ENCODE data around the gene C4orf50.

- no peak for TF ChIP-seq POLR2AphosphoS5 (IDR thresholded peaks at IDR 0.05)
- TF ChIP-seq, protein P1, sequence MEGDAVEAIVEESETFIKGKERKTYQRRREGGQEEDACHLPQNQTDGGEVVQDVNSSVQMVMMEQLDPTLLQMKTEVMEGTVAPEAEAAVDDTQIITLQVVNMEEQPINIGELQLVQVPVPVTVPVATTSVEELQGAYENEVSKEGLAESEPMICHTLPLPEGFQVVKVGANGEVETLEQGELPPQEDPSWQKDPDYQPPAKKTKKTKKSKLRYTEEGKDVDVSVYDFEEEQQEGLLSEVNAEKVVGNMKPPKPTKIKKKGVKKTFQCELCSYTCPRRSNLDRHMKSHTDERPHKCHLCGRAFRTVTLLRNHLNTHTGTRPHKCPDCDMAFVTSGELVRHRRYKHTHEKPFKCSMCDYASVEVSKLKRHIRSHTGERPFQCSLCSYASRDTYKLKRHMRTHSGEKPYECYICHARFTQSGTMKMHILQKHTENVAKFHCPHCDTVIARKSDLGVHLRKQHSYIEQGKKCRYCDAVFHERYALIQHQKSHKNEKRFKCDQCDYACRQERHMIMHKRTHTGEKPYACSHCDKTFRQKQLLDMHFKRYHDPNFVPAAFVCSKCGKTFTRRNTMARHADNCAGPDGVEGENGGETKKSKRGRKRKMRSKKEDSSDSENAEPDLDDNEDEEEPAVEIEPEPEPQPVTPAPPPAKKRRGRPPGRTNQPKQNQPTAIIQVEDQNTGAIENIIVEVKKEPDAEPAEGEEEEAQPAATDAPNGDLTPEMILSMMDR (IDR thresholded peaks at IDR 0.05) = no peak
Observed at GRCh38 chr4:5967783-5968182, 50.4 kb downstream of the C4orf50 start.

All from suprapubic skin (tissue), 3 donors.